Effector memory CD8-positive, alpha-beta T cell (primary cell): ENCODE measurements around the gene ACER2.
"Not testable (repeated sequence)": the region's sequence is repeated elsewhere in the genome, so short reads cannot be mapped to it uniquely, and the experiment has no call there.

Source experiments
- ATAC-seq: fragments of 150-1000 bp; cut with Tn5 transposase; replicated peaks from 2 replicates; pipeline ENCODE4 v1.10.0; 2021; ENCODE audit warnings: mild to moderate bottlenecking, moderate library complexity
- DNase-seq, 3 experiments: peaks; one replicate each; pipeline ENCODE4 v3.0.0; 2021
- H3K27ac Mint-ChIP-seq, 2 donors: one replicate each; pipeline ENCODE4 v1.8.0; 2022; ENCODE audit warnings: mild to moderate bottlenecking in 2 of 2, mixed read lengths in 2 of 2, moderate library complexity in 2 of 2
- H3K27me3 Mint-ChIP-seq, 2 donors: one replicate each; pipeline ENCODE4 v1.8.0; 2022; ENCODE audit warnings: mixed read lengths in 2 of 2
- H3K36me3 Mint-ChIP-seq: one replicate; pipeline ENCODE4 v1.8.0; 2022; ENCODE audit warnings: mild to moderate bottlenecking, moderate library complexity, mixed read lengths; ENCODE audit not compliant: insufficient read depth
- H3K4me1 Mint-ChIP-seq, 2 donors: one replicate each; pipeline ENCODE4 v1.8.0; 2022; ENCODE audit warnings: low read depth in 2 of 2, mixed read lengths in 2 of 2
- H3K4me3 Mint-ChIP-seq, 2 donors: one replicate each; pipeline ENCODE4 v1.8.0; 2022; ENCODE audit warnings: mild to moderate bottlenecking in 2 of 2, mixed read lengths in 2 of 2, moderate library complexity in 2 of 2
- H3K9me3 Mint-ChIP-seq, 2 donors: one replicate each; pipeline ENCODE4 v1.8.0; 2022; ENCODE audit warnings: mixed read lengths in 2 of 2

ACER2 gene

GRCh38 chr9:19413456-19413855 lies 4.6 kb downstream of the ACER2 start:
- not testable (repeated sequence) for H3K27me3 Mint-ChIP-seq

GRCh38 chr9:19416143-19416542 lies 7.3 kb downstream of the ACER2 start:
- DNase-seq (no peak), ATAC-seq (no peak)
- no peaks in the 10 kb centered on the region for H3K9me3 Mint-ChIP-seq
- H3K27me3 Mint-ChIP-seq, result no peaks in the 10 kb centered on the region
- no peaks in the 10 kb centered on the region for H3K36me3 Mint-ChIP-seq
- H3K4me3 Mint-ChIP-seq, result no peak overlapping the region
- no peak overlapping the region for H3K27ac Mint-ChIP-seq
- H3K4me1 Mint-ChIP-seq, result peaks cover 0 to 1% of the 10 kb centered on the region in 2 donors

More at GRCh38 chr9:19413456-19413855, 4.6 kb downstream of the ACER2 start:
- not testable (repeated sequence) for H3K4me3 Mint-ChIP-seq, H3K27ac Mint-ChIP-seq, H3K9me3 Mint-ChIP-seq, ATAC-seq, DNase-seq, H3K36me3 Mint-ChIP-seq
- H3K4me1 Mint-ChIP-seq, result peaks cover 9 to 12% of the 10 kb centered on the region in 2 donors

- no peaks in the 10 kb centered on the region for H3K9me3 Mint-ChIP-seq
- H3K27me3 Mint-ChIP-seq, result no peaks in the 10 kb centered on the region
- DNase-seq, result no peak
These were observed 12.1 kb downstream of the ACER2 start for GRCh38 chr9:19420877-19421276.

GRCh38 chr9:19423163-19423562 lies 14.4 kb downstream of the ACER2 start:
- Mint-ChIP-seq H3K4me1 (no peaks in the 10 kb centered on the region), H3K27me3 (no peaks in the 10 kb centered on the region), H3K9me3 (no peaks in the 10 kb centered on the region), H3K27ac (no peak overlapping the region), H3K36me3 (no peaks in the 10 kb centered on the region), H3K4me3 (no peak overlapping the region)
- ATAC-seq (no peak), DNase-seq (no peak)

More at GRCh38 chr9:19420877-19421276, 12.1 kb downstream of the ACER2 start:
- Mint-ChIP-seq H3K27ac (no peak overlapping the region), H3K36me3 (no peaks in the 10 kb centered on the region), H3K4me1 (no peaks in the 10 kb centered on the region), H3K4me3 (no peak overlapping the region)
- ATAC-seq, result no peak

- ATAC-seq (no peak), DNase-seq (no peak)
- Mint-ChIP-seq H3K4me3 (no peak overlapping the region), H3K27me3 (no peaks in the 10 kb centered on the region), H3K27ac (no peak overlapping the region), H3K4me1 (no peaks in the 10 kb centered on the region), H3K36me3 (no peaks in the 10 kb centered on the region), H3K9me3 (no peaks in the 10 kb centered on the region)
These were observed 15.5 kb downstream of the ACER2 start for GRCh38 chr9:19424176-19424779.

- no peak overlapping the region for H3K27ac Mint-ChIP-seq
- no peaks in the 10 kb centered on the region for H3K27me3 Mint-ChIP-seq
These were observed 20.8 kb downstream of the ACER2 start for GRCh38 chr9:19429595-19429994.

GRCh38 chr9:19430201-19430760 lies 21.5 kb downstream of the ACER2 start:
- ATAC-seq, result no peak
- DNase-seq, result no peak
- H3K36me3 Mint-ChIP-seq, result no peaks in the 10 kb centered on the region
- no peak overlapping the region for H3K27ac Mint-ChIP-seq
- H3K4me3 Mint-ChIP-seq, result no peak overlapping the region
- no peaks in the 10 kb centered on the region for H3K9me3 Mint-ChIP-seq
- no peaks in the 10 kb centered on the region for H3K27me3 Mint-ChIP-seq
- no peaks in the 10 kb centered on the region for H3K4me1 Mint-ChIP-seq

More at GRCh38 chr9:19429595-19429994, 20.8 kb downstream of the ACER2 start:
- DNase-seq, result no peak
- Mint-ChIP-seq H3K36me3 (no peaks in the 10 kb centered on the region), H3K4me1 (no peaks in the 10 kb centered on the region), H3K4me3 (no peak overlapping the region), H3K9me3 (no peaks in the 10 kb centered on the region)
- ATAC-seq, result no peak

GRCh38 chr9:19431361-19432171 lies 22.8 kb downstream of the ACER2 start:
- Mint-ChIP-seq H3K4me1 (no peaks in the 10 kb centered on the region), H3K9me3 (no peaks in the 10 kb centered on the region), H3K27ac (no peak overlapping the region), H3K36me3 (peaks cover 4% of the 10 kb centered on the region), H3K27me3 (no peaks in the 10 kb centered on the region), H3K4me3 (no peak overlapping the region)
- ATAC-seq (no peak), DNase-seq (no peak)

- DNase-seq, result no peak
- ATAC-seq, result no peak
These were observed 23.7 kb downstream of the ACER2 start for GRCh38 chr9:19432473-19432872.

GRCh38 chr9:19433729-19434128 lies 24.9 kb downstream of the ACER2 start:
- H3K4me3 Mint-ChIP-seq, H3K4me1 Mint-ChIP-seq, H3K9me3 Mint-ChIP-seq, ATAC-seq, H3K36me3 Mint-ChIP-seq, H3K27ac Mint-ChIP-seq, DNase-seq, H3K27me3 Mint-ChIP-seq: not testable (repeated sequence)

More at GRCh38 chr9:19432473-19432872, 23.7 kb downstream of the ACER2 start:
- Mint-ChIP-seq H3K9me3 (no peaks in the 10 kb centered on the region), H3K36me3 (peaks cover 4% of the 10 kb centered on the region), H3K4me3 (no peak overlapping the region), H3K27me3 (no peaks in the 10 kb centered on the region), H3K4me1 (no peaks in the 10 kb centered on the region), H3K27ac (no peak overlapping the region)

- Mint-ChIP-seq H3K27me3 (no peaks in the 10 kb centered on the region), H3K4me3 (no peak overlapping the region), H3K36me3 (peaks cover 11% of the 10 kb centered on the region), H3K27ac (peak overlapping the region in 1 of 2 donors; percentile 3), H3K9me3 (no peaks in the 10 kb centered on the region), H3K4me1 (peaks cover 4% of the 10 kb centered on the region in 2 donors)
- DNase-seq (no peak), ATAC-seq (no peak)
These were observed 31.6 kb downstream of the ACER2 start for GRCh38 chr9:19440376-19440775.

GRCh38 chr9:19440823-19441580 lies 32.2 kb downstream of the ACER2 start:
- DNase-seq, result no peak
- Mint-ChIP-seq H3K36me3 (peaks cover 7% of the 10 kb centered on the region), H3K4me1 (peaks cover 4% of the 10 kb centered on the region in 2 donors), H3K27me3 (no peaks in the 10 kb centered on the region), H3K4me3 (peak overlapping the region; percentile 38 to 69), H3K27ac (peak overlapping the region; percentile 27 to 73), H3K9me3 (no peaks in the 10 kb centered on the region)
- ATAC-seq, result no peak

GRCh38 chr9:19441730-19442129 lies 32.9 kb downstream of the ACER2 start:
- peaks cover 7% of the 10 kb centered on the region for H3K36me3 Mint-ChIP-seq
- peak; percentile 49 for ATAC-seq
- H3K4me3 Mint-ChIP-seq, result peak overlapping the region; percentile 38 to 69
- H3K4me1 Mint-ChIP-seq, result peaks cover 4% of the 10 kb centered on the region in 2 donors
- no peaks in the 10 kb centered on the region for H3K27me3 Mint-ChIP-seq
- DNase-seq, result no peak
- peak overlapping the region; percentile 27 to 73 for H3K27ac Mint-ChIP-seq
- H3K9me3 Mint-ChIP-seq, result no peaks in the 10 kb centered on the region
